Osteoblast (primary cell): ENCODE results near the gene ZFP57. TPM values are rescaled to one million over a fixed set of nuclear protein-coding genes. Genes with fewer than 3 reads are reported as not detected.
"Not testable (repeated sequence)": the region's sequence is repeated elsewhere in the genome, so short reads cannot be mapped to it uniquely, and the experiment has no call there.

Source experiments
- DNase-seq: peaks from one replicate; pipeline ENCODE4 v3.0.0; 2011; ENCODE audit warnings: low spot score, mixed read lengths; ENCODE audit not compliant: insufficient read length; ENCODE audit errors: missing footprints
- H2AFZ ChIP-seq: 2 replicates; pipeline ENCODE4 v1.6.0; 2011; ENCODE audit warnings: mild to moderate bottlenecking, low read length
- H3K27ac ChIP-seq: 2 replicates; pipeline ENCODE4 v1.5.1; 2011; ENCODE audit warnings: mild to moderate bottlenecking, low read depth, low read length, moderate library complexity
- H3K27me3 ChIP-seq: 2 replicates; pipeline ENCODE4 v1.6.0; 2012; ENCODE audit warnings: mild to moderate bottlenecking, control low read depth, inconsistent platforms, low read length, moderate library complexity; ENCODE audit not compliant: insufficient read depth
- H3K36me3 ChIP-seq: 2 replicates; pipeline ENCODE4 v1.5.1; 2011; ENCODE audit warnings: mild to moderate bottlenecking, low read length, control low read depth, moderate library complexity; ENCODE audit not compliant: insufficient read depth
- H3K4me1 ChIP-seq: 2 replicates; pipeline ENCODE4 v1.5.1; 2011; ENCODE audit warnings: mild to moderate bottlenecking, low read length, control low read depth, moderate library complexity; ENCODE audit not compliant: insufficient read depth
- H3K4me2 ChIP-seq: 2 replicates; pipeline ENCODE4 v1.6.0; 2011; ENCODE audit warnings: mild to moderate bottlenecking, low read length; ENCODE audit not compliant: insufficient read depth
- H3K4me3 ChIP-seq: fragments of 200-600 bp; sonication (generic); 3 replicates; pipeline ENCODE4 v1.5.1; 2012; ENCODE audit warnings: mild to moderate bottlenecking, low read length, inconsistent platforms; ENCODE audit not compliant: insufficient read depth
- H3K79me2 ChIP-seq: 2 replicates; pipeline ENCODE4 v1.6.0; 2012; ENCODE audit warnings: mild to moderate bottlenecking, low read length, control low read depth, inconsistent platforms; ENCODE audit not compliant: insufficient read depth
- H3K9me3 ChIP-seq: 2 replicates; pipeline ENCODE4 v1.5.1; 2011; ENCODE audit warnings: low read depth, low read length, control low read depth
- H4K20me1 ChIP-seq: 2 replicates; pipeline ENCODE4 v1.6.0; 2012; ENCODE audit warnings: mild to moderate bottlenecking, low read length, control low read depth; ENCODE audit not compliant: insufficient read depth
- CTCF ChIP-seq: IDR thresholded peaks from 2 replicates; pipeline ENCODE4 v1.5.1; 2011; ENCODE audit warnings: mild to moderate bottlenecking, low read depth, low read length, moderate library complexity; ENCODE audit errors: extremely low read depth
- total RNA-seq: library from RNA; depleted of rRNA; stranded (reverse); fragments of >200 nt; gene quantifications from 2 replicates; pipeline ENCODE4 v1.2.3, GENCODE V29; 2012

The ZFP57 gene
- total RNA-seq, 1 donor = 0.36 TPM

GRCh38 chr6:29674008-29674407 is 6.9 kb downstream of the ZFP57 start:
- no peak for TF ChIP-seq CTCF
- no peak overlapping the region for H3K4me3 ChIP-seq
- no peak overlapping the region for H2AFZ ChIP-seq
- no peaks in the 10 kb centered on the region for H3K9me3 ChIP-seq
- no peak overlapping the region for H3K4me2 ChIP-seq
- H3K4me1 ChIP-seq = no peaks in the 10 kb centered on the region
- no peaks in the 10 kb centered on the region for H4K20me1 ChIP-seq
- H3K79me2 ChIP-seq = no peaks in the 10 kb centered on the region
- H3K27me3 ChIP-seq = no peaks in the 10 kb centered on the region
- no peaks in the 10 kb centered on the region for H3K36me3 ChIP-seq
- DNase-seq = no peak
- no peak overlapping the region for H3K27ac ChIP-seq

DNA sequence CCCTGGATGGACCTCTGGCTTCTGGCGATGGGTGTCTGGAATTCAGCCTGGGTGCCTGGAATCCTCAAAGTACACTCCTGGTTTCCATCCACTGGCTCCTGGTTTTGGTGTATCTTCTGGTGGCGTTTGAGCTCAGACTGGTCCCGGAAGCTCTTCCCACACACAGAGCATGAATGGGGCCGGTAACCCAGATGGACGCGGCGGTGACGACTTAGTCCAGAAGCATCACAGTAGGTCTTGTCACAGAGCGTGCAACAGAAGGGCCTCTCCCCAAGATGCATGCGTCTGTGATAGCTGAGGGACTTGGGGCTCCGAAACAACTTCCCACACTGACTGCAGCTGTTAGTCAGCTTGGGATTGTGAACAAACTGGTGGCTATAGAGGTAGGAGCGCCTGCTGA is 7.8 kb downstream of the ZFP57 start:
- no peak overlapping the region for H3K27ac ChIP-seq
- no peaks in the 10 kb centered on the region for H3K9me3 ChIP-seq
- H4K20me1 ChIP-seq = no peaks in the 10 kb centered on the region
- no peak overlapping the region for H2AFZ ChIP-seq
- H3K79me2 ChIP-seq = no peaks in the 10 kb centered on the region
- no peak overlapping the region for H3K4me2 ChIP-seq
- no peak for DNase-seq
- H3K27me3 ChIP-seq = no peaks in the 10 kb centered on the region
- H3K4me1 ChIP-seq = no peaks in the 10 kb centered on the region
- no peaks in the 10 kb centered on the region for H3K36me3 ChIP-seq
- no peak overlapping the region for H3K4me3 ChIP-seq
- no peak for TF ChIP-seq CTCF

DNA sequence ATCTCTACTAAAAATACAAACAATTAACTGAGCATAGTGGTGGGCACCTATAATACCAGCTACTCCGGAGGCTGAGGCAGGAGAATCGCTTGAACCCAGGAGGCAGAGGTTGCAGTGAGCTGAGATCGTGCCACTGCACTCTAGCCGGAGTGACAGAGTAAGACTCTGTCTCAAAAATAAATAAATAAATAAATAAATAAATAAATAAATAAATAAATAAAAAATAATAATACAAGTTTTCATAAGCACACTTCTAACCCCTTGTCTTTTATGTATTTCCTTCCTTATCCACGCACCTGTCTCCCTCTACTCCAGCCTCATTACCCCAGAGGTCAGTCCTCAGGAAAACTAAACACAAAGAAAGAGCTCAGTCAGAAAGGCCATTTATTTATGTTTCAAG is 8.8 kb downstream of the ZFP57 start:
- H4K20me1 ChIP-seq, H3K4me2 ChIP-seq: not testable (repeated sequence)

DNA sequence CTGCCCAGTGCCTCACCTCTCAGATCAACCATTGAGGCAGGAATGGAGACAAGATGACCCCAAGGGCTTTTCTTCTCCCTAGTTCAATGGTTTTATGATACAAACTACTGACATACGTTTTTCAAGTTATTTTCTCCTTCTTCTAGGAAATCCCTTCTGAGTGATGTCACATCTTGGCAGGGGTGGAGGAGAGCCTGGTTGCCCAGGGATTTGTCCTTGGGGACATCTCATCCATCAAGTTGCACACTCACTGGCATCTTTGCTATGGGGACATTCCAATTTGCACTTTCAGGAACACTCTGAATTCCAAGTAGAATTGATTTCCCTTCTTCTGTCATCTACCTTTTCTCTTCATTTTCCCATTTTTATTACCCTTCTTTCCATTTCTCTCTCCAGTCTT is 9.9 kb downstream of the ZFP57 start:
- no peak for DNase-seq

More for the DNA sequence above, 8.8 kb downstream of the ZFP57 start:
- not testable (repeated sequence) for H2AFZ ChIP-seq, H3K4me3 ChIP-seq, DNase-seq, H3K9me3 ChIP-seq, H3K27me3 ChIP-seq, H3K27ac ChIP-seq, H3K4me1 ChIP-seq, H3K79me2 ChIP-seq, H3K36me3 ChIP-seq

More for the DNA sequence above, 9.9 kb downstream of the ZFP57 start:
- no peak overlapping the region for H3K27ac ChIP-seq
- no peaks in the 10 kb centered on the region for H3K4me1 ChIP-seq
- H3K4me3 ChIP-seq = no peak overlapping the region
- H3K79me2 ChIP-seq = no peaks in the 10 kb centered on the region
- TF ChIP-seq CTCF = no peak
- no peak overlapping the region for H2AFZ ChIP-seq
- no peaks in the 10 kb centered on the region for H4K20me1 ChIP-seq
- H3K36me3 ChIP-seq = no peaks in the 10 kb centered on the region
- H3K4me2 ChIP-seq = no peak overlapping the region
- H3K27me3 ChIP-seq = peaks cover 8% of the 10 kb centered on the region
- H3K9me3 ChIP-seq = no peaks in the 10 kb centered on the region
